ENCODE data around the gene PCDHGB1. TPM values are rescaled to one million over a fixed set of nuclear protein-coding genes. Genes with fewer than 3 reads are reported as not detected.
"Not testable (repeated sequence)": the region's sequence is repeated elsewhere in the genome, so short reads cannot be mapped to it uniquely, and the experiment has no call there.

PCDHGB1 gene
- polyA plus RNA-seq, 3 donors, result not detected

- Histone ChIP-seq H3K4me2 (replicated peaks; ENCODE audit: extremely low read depth, low read length, poor library complexity, severe bottlenecking) (no peak within 1 kb of the TSS), H4K20me1 (ENCODE audit: insufficient read depth, low read length) (no peaks in the 10 kb centered on the region), H3K36me3 (replicated peaks in 1 of 2; ENCODE audit: control insufficient read depth in 1 of 2, insufficient read depth in 2 of 2, low read length in 2 of 2) (no peaks in the 10 kb centered on the region), H3K27ac (ENCODE audit: low read depth in 1 of 2, low read length in 2 of 2) (no peak within 1 kb of the TSS), H3K27me3 (ENCODE audit: control insufficient read depth in 2 of 2, insufficient read depth in 2 of 2, low read length in 2 of 2) (peaks cover 53 to 97% of the 10 kb centered on the region in 2 donors), H3K4me1 (ENCODE audit: control insufficient read depth in 1 of 2, insufficient read depth in 2 of 2, low read length in 2 of 2) (no peaks in the 10 kb centered on the region), H3K4me3 (replicated peaks in 1 of 3; ENCODE audit: low read depth in 2 of 3, low read length in 3 of 3) (no peak within 1 kb of the TSS), H3K9ac (ENCODE audit: insufficient read depth, low read length, poor library complexity, severe bottlenecking) (no peak within 1 kb of the TSS), H2AFZ (ENCODE audit: insufficient read depth, low read depth, low read length, poor library complexity, severe bottlenecking) (no peak within 1 kb of the TSS), H3K79me2 (ENCODE audit: insufficient read depth, low read length) (no peaks in the 10 kb centered on the region), H3K9me3 (replicated peaks in 1 of 2; ENCODE audit: control insufficient read depth in 1 of 2, insufficient read depth in 1 of 2, low read length in 2 of 2) (peaks cover 50 to 92% of the 10 kb centered on the region in 2 donors)
- 31% methylated on average over 23 of the region's 38 CpGs for WGBS (ENCODE audit: insufficient coverage)
- H3K27ac Mint-ChIP-seq, result no peak within 1 kb of the TSS
- DNase-seq, result no peak
- H3K4me1 Mint-ChIP-seq, result peaks cover 5% of the 10 kb centered on the region
- H3K4me3 Mint-ChIP-seq, result peak within 1 kb of the TSS; percentile 42 to 69
- peaks cover 59 to 88% (median 84%) of the 10 kb centered on the region in 3 donors for H3K27me3 Mint-ChIP-seq (ENCODE audit: low read depth in 3 of 3)
- TF ChIP-seq, protein P1, sequence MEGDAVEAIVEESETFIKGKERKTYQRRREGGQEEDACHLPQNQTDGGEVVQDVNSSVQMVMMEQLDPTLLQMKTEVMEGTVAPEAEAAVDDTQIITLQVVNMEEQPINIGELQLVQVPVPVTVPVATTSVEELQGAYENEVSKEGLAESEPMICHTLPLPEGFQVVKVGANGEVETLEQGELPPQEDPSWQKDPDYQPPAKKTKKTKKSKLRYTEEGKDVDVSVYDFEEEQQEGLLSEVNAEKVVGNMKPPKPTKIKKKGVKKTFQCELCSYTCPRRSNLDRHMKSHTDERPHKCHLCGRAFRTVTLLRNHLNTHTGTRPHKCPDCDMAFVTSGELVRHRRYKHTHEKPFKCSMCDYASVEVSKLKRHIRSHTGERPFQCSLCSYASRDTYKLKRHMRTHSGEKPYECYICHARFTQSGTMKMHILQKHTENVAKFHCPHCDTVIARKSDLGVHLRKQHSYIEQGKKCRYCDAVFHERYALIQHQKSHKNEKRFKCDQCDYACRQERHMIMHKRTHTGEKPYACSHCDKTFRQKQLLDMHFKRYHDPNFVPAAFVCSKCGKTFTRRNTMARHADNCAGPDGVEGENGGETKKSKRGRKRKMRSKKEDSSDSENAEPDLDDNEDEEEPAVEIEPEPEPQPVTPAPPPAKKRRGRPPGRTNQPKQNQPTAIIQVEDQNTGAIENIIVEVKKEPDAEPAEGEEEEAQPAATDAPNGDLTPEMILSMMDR (IDR thresholded peaks at IDR 0.05), result peak; percentile 12
- intact Hi-C loops (cut with micrococcal nuclease), result no loop called here
- peaks cover 41 to 79% (median 64%) of the 10 kb centered on the region in 7 donors for H3K9me3 Mint-ChIP-seq
- H3K36me3 Mint-ChIP-seq, result peaks cover 7 to 12% of the 10 kb centered on the region in 2 donors
Measured at GRCh38 chr5:141392429-141393198, 42.7 kb downstream of the PCDHGB1 start, which contains the start of gene PCDHGA8. Gene PCDHGA8 (plus strand): TSS chr5:141392633. CDS start chr5:141392814, 181 bp downstream.

DNA sequence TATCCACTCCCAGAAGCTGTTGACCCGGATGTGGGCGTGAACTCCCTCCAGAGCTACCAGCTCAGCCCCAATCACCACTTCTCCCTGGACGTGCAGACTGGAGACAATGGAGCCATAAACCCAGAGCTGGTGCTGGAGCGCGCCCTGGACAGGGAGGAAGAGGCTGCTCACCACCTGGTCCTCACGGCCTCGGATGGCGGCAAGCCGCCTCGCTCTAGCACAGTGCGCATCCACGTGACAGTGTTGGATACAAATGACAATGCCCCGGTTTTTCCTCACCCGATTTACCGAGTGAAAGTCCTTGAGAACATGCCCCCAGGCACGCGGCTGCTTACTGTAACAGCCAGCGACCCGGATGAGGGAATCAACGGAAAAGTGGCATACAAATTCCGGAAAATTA, 43.4 kb downstream of the PCDHGB1 start:
- TF ChIP-seq, protein P1 (IDR thresholded peaks at IDR 0.05), result no peak
- Mint-ChIP-seq H3K27ac (no peak overlapping the region), H3K9me3 (peaks cover 41 to 79% (median 64%) of the 10 kb centered on the region in 7 donors)

GRCh38 chr5:141394401-141395187, 44.7 kb downstream of the PCDHGB1 start:
- intact Hi-C loops (cut with micrococcal nuclease); H3K4me1 Mint-ChIP-seq; H3K9ac ChIP-seq (ENCODE audit: insufficient read depth, low read length, poor library complexity, severe bottlenecking); H3K79me2 ChIP-seq (ENCODE audit: insufficient read depth, low read length); H3K4me1 ChIP-seq (ENCODE audit: control insufficient read depth in 1 of 2, insufficient read depth in 2 of 2, low read length in 2 of 2); H3K36me3 ChIP-seq (replicated peaks in 1 of 2; ENCODE audit: control insufficient read depth in 1 of 2, insufficient read depth in 2 of 2, low read length in 2 of 2); H3K27ac ChIP-seq (ENCODE audit: low read depth in 1 of 2, low read length in 2 of 2); H3K4me3 ChIP-seq (replicated peaks in 1 of 3; ENCODE audit: low read depth in 2 of 3, low read length in 3 of 3); DNase-seq; H3K27ac Mint-ChIP-seq; H2AFZ ChIP-seq (ENCODE audit: insufficient read depth, low read depth, low read length, poor library complexity, severe bottlenecking); H3K4me2 ChIP-seq (replicated peaks; ENCODE audit: extremely low read depth, low read length, poor library complexity, severe bottlenecking); H4K20me1 ChIP-seq (ENCODE audit: insufficient read depth, low read length): not testable (repeated sequence)
- H3K27me3 Mint-ChIP-seq (ENCODE audit: low read depth in 3 of 3), result peaks cover 64 to 89% (median 86%) of the 10 kb centered on the region in 3 donors
- peaks cover 7 to 11% of the 10 kb centered on the region in 2 donors for H3K36me3 Mint-ChIP-seq
- Histone ChIP-seq H3K27me3 (ENCODE audit: control insufficient read depth in 2 of 2, insufficient read depth in 2 of 2, low read length in 2 of 2) (peaks cover 54 to 97% of the 10 kb centered on the region in 2 donors), H3K9me3 (replicated peaks in 1 of 2; ENCODE audit: control insufficient read depth in 1 of 2, insufficient read depth in 1 of 2, low read length in 2 of 2) (peaks cover 50 to 91% of the 10 kb centered on the region in 2 donors)
- H3K4me3 Mint-ChIP-seq, result peak overlapping the region in 1 of 2 donors; percentile 72
- H3K9me3 Mint-ChIP-seq, result peaks cover 39 to 79% (median 64%) of the 10 kb centered on the region in 7 donors
- 30% methylated on average over 30 of the region's 53 CpGs for WGBS (ENCODE audit: insufficient coverage)

More for the DNA sequence above, 43.4 kb downstream of the PCDHGB1 start:
- H4K20me1 ChIP-seq (ENCODE audit: insufficient read depth, low read length), result no peaks in the 10 kb centered on the region
- no peak overlapping the region for H3K9ac ChIP-seq (ENCODE audit: insufficient read depth, low read length, poor library complexity, severe bottlenecking)
- no peaks in the 10 kb centered on the region for H3K36me3 ChIP-seq (replicated peaks in 1 of 2; ENCODE audit: control insufficient read depth in 1 of 2, insufficient read depth in 2 of 2, low read length in 2 of 2)
- 45% methylated on average over 15 of the region's 21 CpGs for WGBS (ENCODE audit: insufficient coverage)
- H3K27me3 ChIP-seq (ENCODE audit: control insufficient read depth in 2 of 2, insufficient read depth in 2 of 2, low read length in 2 of 2), result peaks cover 52 to 97% of the 10 kb centered on the region in 2 donors
- H3K9me3 ChIP-seq (replicated peaks in 1 of 2; ENCODE audit: control insufficient read depth in 1 of 2, insufficient read depth in 1 of 2, low read length in 2 of 2), result peaks cover 51 to 91% of the 10 kb centered on the region in 2 donors
- Mint-ChIP-seq H3K36me3 (peaks cover 7 to 12% of the 10 kb centered on the region in 2 donors), H3K4me3 (peak overlapping the region in 1 of 2 donors; percentile 69), H3K27me3 (ENCODE audit: low read depth in 3 of 3) (peaks cover 62 to 89% (median 86%) of the 10 kb centered on the region in 3 donors), H3K4me1 (peaks cover 5% of the 10 kb centered on the region)
- no peak overlapping the region for H2AFZ ChIP-seq (ENCODE audit: insufficient read depth, low read depth, low read length, poor library complexity, severe bottlenecking)
- DNase-seq, result no peak
- H3K4me2 ChIP-seq (replicated peaks; ENCODE audit: extremely low read depth, low read length, poor library complexity, severe bottlenecking), result no peak overlapping the region
- no peaks in the 10 kb centered on the region for H3K4me1 ChIP-seq (ENCODE audit: control insufficient read depth in 1 of 2, insufficient read depth in 2 of 2, low read length in 2 of 2)
- H3K79me2 ChIP-seq (ENCODE audit: insufficient read depth, low read length), result no peaks in the 10 kb centered on the region
- no peak overlapping the region for H3K4me3 ChIP-seq (replicated peaks in 1 of 3; ENCODE audit: low read depth in 2 of 3, low read length in 3 of 3)
- intact Hi-C loops (cut with micrococcal nuclease), result no loop called here
- H3K27ac ChIP-seq (ENCODE audit: low read depth in 1 of 2, low read length in 2 of 2), result no peak overlapping the region
